AG09309 (cell line): Measurements from ENCODE around the gene PREX1.

Experiments
- DNase-seq: peaks from one replicate; pipeline ENCODE4 v3.0.0-alpha.2; 2010; ENCODE audit warnings: low read depth
- H3K4me3 ChIP-seq: 2 replicates; pipeline ENCODE4 v1.5.1; 2011; ENCODE audit warnings: mild to moderate bottlenecking, low read depth, low read length, moderate library complexity; ENCODE audit not compliant: control insufficient read depth
- TF ChIP-seq, protein P1 (sequence below): IDR thresholded peaks from 2 replicates; pipeline ENCODE4 v1.5.1; 2011; ENCODE audit warnings: mild to moderate bottlenecking, low read depth, low read length, inconsistent platforms; ENCODE audit not compliant: insufficient read depth, control insufficient read depth; ENCODE audit errors: missing control alignments

PREX1 gene

DNA sequence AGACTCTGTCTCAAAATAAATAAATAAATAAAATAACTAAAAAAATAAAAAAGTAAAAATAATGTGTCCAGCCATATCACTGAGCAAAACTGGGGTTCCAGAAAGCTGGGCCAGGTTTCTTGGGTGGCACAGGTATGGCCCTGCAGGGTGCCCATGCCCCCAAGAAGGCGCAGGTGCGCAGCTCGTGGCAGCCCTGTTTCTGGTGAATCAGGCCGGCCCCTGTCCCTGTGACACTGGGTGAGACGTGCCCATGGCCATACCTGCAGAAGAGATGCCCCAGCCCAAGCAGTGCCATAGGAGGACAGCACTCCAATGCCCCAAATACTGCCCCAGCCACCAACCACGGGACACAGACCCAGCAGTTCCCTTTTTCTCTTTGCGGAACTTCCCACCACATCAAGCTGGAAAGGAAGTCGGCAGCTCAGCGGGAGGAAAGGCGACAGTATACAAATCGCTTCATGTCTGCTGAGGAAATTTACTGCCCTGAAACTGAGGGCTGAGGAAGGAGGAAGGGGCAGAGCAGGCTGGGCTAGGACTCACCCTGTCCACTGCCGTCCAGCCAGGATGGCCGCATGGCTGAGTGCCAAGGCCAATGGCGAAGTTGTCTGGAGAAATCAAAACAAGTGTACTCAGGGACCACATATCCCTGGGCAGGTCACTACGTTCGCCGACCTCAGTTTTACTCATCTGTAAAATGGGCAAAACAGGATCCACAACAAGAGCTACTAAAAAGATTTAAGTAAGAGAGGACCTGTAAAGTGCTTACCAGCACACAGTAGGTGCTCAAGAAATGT, 55.4 kb downstream of the PREX1 start:
- no peak overlapping the region for H3K4me3 ChIP-seq
- TF ChIP-seq, protein P1, sequence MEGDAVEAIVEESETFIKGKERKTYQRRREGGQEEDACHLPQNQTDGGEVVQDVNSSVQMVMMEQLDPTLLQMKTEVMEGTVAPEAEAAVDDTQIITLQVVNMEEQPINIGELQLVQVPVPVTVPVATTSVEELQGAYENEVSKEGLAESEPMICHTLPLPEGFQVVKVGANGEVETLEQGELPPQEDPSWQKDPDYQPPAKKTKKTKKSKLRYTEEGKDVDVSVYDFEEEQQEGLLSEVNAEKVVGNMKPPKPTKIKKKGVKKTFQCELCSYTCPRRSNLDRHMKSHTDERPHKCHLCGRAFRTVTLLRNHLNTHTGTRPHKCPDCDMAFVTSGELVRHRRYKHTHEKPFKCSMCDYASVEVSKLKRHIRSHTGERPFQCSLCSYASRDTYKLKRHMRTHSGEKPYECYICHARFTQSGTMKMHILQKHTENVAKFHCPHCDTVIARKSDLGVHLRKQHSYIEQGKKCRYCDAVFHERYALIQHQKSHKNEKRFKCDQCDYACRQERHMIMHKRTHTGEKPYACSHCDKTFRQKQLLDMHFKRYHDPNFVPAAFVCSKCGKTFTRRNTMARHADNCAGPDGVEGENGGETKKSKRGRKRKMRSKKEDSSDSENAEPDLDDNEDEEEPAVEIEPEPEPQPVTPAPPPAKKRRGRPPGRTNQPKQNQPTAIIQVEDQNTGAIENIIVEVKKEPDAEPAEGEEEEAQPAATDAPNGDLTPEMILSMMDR = no peak
- DNase-seq = no peak

DNA sequence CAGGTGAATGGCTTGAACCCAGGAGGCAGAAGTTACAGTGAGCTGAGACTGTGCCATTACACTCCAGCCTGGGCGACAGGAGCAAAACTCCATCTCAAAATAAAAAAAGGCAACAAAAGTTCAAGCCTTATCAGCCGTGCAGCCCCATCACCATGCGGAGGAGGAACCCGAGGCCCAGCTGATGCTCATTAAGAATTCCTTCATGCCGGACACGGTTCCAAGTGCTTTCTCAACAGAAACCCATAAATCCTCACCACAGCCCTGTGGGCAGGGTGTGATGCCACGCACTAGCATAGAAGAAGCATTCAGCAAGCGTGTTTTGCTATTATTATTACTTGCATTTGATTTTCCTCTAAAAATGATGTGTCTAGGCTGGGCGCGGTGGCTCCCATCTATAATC, 56.3 kb downstream of the PREX1 start:
- TF ChIP-seq, protein P1 = no peak
- peak; percentile 89 for DNase-seq
- H3K4me3 ChIP-seq = no peak overlapping the region

DNA sequence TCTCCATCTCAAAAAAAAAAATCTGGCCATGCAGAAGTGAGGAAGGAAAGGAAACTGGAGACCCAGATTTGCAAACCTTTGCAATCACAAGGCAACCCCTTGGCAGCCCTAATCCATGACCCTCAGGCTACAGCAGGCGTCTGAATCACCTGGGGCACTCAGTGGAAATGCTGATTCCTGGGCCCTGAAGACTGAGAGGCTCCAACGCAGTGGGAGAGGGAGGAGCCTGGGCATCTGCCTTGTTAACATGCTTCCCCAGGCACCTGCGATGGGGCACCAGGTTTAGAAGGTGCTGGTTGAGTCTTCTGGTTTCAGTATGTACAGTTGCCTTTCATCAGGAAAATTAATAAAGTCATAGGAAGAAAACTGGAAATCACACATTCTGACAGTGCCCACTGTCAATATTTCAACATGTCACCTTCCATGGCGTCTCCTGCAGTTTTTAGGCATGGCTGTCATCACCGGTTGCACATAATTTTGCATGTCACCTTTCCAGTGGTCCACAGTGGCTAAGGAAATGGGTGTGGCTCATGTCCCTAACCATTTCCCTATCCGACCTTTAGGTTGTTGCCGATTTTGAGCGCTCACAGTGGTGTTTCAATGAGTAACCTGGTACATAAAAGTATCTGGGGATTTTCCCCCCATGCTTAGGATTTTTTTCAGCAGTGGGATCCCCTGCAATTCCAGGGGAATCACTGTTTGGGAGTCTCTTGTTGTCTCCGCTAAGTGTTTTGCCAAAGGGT, 56.9 kb downstream of the PREX1 start:
- TF ChIP-seq, protein P1 = no peak
- no peak overlapping the region for H3K4me3 ChIP-seq
- DNase-seq = no peak

DNA sequence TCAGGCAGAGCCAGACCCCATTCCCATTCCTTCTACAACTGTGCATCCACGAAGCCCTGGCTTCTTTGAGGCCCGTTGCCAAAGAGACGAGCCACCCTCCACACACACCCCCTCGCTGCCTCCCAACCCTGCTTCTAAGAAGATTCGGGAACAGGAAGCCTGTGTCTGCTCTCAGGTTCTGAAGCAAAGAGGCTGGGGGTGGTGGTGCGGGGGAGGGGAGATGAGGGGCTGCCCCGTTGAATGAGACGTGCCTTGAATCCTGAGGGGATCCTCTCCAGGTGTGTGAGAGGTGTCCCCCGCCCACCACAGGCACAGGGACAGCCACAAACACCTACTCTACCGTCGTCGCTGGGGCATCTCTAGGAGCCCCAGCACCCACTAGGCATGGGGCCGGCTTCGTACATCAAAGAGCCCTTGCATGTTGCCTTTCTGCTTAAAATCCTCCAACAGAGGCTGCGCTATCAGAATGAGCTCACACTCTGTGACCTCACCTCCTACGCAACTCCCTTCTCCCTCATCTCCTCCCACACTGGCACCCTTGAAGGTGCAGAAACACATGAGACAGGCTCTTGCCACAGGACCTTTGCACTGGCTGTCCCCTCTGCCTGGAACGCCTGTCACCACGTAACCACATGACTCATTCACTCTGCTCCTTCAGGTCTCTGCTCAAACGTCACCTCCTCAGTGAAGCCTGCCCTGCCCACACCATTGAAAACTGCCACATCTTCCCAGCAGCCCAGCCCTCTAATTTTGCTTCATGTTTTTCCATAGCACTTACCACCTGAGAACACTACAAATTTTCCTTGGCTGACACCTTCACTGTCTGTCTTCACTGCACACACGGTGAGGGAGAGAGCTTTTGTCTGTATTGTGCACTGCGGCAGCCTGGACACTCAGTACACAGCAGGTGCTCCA, 58.5 kb downstream of the PREX1 start:
- TF ChIP-seq, protein P1 = no peak
- no peak for DNase-seq
- H3K4me3 ChIP-seq = no peak overlapping the region

DNA sequence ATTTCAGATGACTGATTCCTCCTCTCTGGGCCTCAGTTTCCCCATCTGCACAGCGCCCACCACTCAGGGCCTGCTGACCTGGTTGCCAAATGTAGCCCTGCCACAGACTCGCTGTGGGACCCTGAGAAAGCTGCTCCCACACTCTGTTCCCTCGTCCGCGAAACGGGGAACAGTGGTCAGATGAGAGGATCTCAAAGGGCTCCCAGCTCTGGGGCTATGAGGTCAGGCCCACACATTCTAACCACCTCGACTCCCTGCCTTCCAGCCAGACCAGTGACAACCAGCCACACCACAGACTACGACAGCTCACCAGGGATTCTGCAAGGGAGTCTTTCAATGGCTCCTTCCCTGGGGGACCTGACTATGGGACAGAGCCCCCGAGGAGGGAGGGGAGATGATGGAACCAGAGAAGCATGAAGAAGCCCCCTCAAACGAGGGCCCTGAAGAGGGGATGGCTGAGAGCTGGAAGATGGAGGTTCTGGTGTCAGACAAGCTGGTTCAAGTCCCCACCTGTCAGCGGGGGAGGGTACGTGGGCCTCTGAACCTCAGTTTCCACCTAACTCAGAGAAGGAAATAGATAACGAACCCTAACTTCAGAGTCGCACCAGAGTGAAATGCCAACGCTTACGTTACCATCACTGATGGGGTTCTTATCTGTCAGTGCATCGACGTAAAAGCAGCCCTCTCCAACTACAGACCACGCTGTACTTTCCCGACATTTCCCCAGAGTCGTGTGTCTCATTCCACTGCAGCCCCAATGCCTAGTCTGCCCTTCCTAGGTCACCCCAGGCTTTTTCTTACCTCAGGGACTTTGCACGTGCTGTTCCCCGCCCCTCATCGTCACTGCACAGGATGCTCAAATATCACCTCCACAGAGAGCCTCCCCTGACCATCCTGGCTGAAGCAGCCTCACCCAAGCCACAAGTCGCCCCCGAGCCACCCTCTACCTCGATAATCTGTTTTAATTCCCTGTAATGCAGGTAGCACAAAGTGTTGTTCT, 60.5 kb downstream of the PREX1 start:
- TF ChIP-seq, protein P1 = no peak
- no peak overlapping the region for H3K4me3 ChIP-seq
- DNase-seq = no peak
